ENCODE results near the gene BSN. TPM values are rescaled to one million over a fixed set of nuclear protein-coding genes. Genes with fewer than 3 reads are reported as not detected.

Gene BSN
- total RNA-seq, 1 donor from 2014 or later: 46.9 TPM

GRCh38 chr3:49706456-49707112 is 152.3 kb downstream of the BSN start:
- DNase-seq: no peak
- Mint-ChIP-seq H3K27me3 (ENCODE audit: unreplicated experiment) (peaks cover 15% of the 10 kb centered on the region), H3K9me3 (ENCODE audit: unreplicated experiment) (peaks cover 2% of the 10 kb centered on the region), H3K27ac (ENCODE audit: unreplicated experiment) (peak overlapping the region; percentile 46), H3K36me3 (ENCODE audit: unreplicated experiment) (no peaks in the 10 kb centered on the region), H3K4me3 (ENCODE audit: unreplicated experiment) (peak overlapping the region; percentile 41), H3K4me1 (ENCODE audit: low read depth, unreplicated experiment) (peaks cover 18% of the 10 kb centered on the region)
- no peak for TF ChIP-seq CTCF (IDR thresholded peaks at IDR 0.05; ENCODE audit: partially characterized antibody, unreplicated experiment)

- no peak for DNase-seq
These were observed 152.8 kb downstream of the BSN start for GRCh38 chr3:49707113-49707480.

GRCh38 chr3:49709852-49710251 is 155.6 kb downstream of the BSN start:
- no peak overlapping the region for H3K4me3 Mint-ChIP-seq (ENCODE audit: unreplicated experiment)
- H3K27me3 Mint-ChIP-seq (ENCODE audit: unreplicated experiment): peaks cover 15% of the 10 kb centered on the region
- no peak for TF ChIP-seq CTCF (IDR thresholded peaks at IDR 0.05; ENCODE audit: partially characterized antibody, unreplicated experiment)
- peak overlapping the region; percentile 6 for H3K27ac Mint-ChIP-seq (ENCODE audit: unreplicated experiment)
- H3K36me3 Mint-ChIP-seq (ENCODE audit: unreplicated experiment): no peaks in the 10 kb centered on the region
- H3K4me1 Mint-ChIP-seq (ENCODE audit: low read depth, unreplicated experiment): peaks cover 20% of the 10 kb centered on the region
- peaks cover 6% of the 10 kb centered on the region for H3K9me3 Mint-ChIP-seq (ENCODE audit: unreplicated experiment)
- DNase-seq: no peak

More at GRCh38 chr3:49707113-49707480, 152.8 kb downstream of the BSN start:
- Mint-ChIP-seq H3K4me3 (ENCODE audit: unreplicated experiment) (peak overlapping the region; percentile 41), H3K9me3 (ENCODE audit: unreplicated experiment) (peaks cover 5% of the 10 kb centered on the region), H3K27ac (ENCODE audit: unreplicated experiment) (peak overlapping the region; percentile 46), H3K27me3 (ENCODE audit: unreplicated experiment) (peaks cover 18% of the 10 kb centered on the region), H3K36me3 (ENCODE audit: unreplicated experiment) (no peaks in the 10 kb centered on the region), H3K4me1 (ENCODE audit: low read depth, unreplicated experiment) (peaks cover 18% of the 10 kb centered on the region)
- TF ChIP-seq CTCF (IDR thresholded peaks at IDR 0.05; ENCODE audit: partially characterized antibody, unreplicated experiment): no peak

- H3K4me3 Mint-ChIP-seq (ENCODE audit: unreplicated experiment): no peak overlapping the region
- no peak for DNase-seq
- no peak for TF ChIP-seq CTCF (IDR thresholded peaks at IDR 0.05; ENCODE audit: partially characterized antibody, unreplicated experiment)
- H3K9me3 Mint-ChIP-seq (ENCODE audit: unreplicated experiment): peaks cover 6% of the 10 kb centered on the region
- H3K27me3 Mint-ChIP-seq (ENCODE audit: unreplicated experiment): peaks cover 15% of the 10 kb centered on the region
- peaks cover 20% of the 10 kb centered on the region for H3K4me1 Mint-ChIP-seq (ENCODE audit: low read depth, unreplicated experiment)
- H3K36me3 Mint-ChIP-seq (ENCODE audit: unreplicated experiment): no peaks in the 10 kb centered on the region
- peak overlapping the region; percentile 11 for H3K27ac Mint-ChIP-seq (ENCODE audit: unreplicated experiment)
These were observed 157.2 kb downstream of the BSN start for GRCh38 chr3:49711489-49711888.

GRCh38 chr3:49712166-49712565 is 157.9 kb downstream of the BSN start:
- no peak overlapping the region for H3K4me3 Mint-ChIP-seq (ENCODE audit: unreplicated experiment)
- no peak for TF ChIP-seq CTCF (IDR thresholded peaks at IDR 0.05; ENCODE audit: partially characterized antibody, unreplicated experiment)
- no peak for DNase-seq
- no peak overlapping the region for H3K27ac Mint-ChIP-seq (ENCODE audit: unreplicated experiment)
- peaks cover 13% of the 10 kb centered on the region for H3K27me3 Mint-ChIP-seq (ENCODE audit: unreplicated experiment)
- peaks cover 5% of the 10 kb centered on the region for H3K9me3 Mint-ChIP-seq (ENCODE audit: unreplicated experiment)
- H3K36me3 Mint-ChIP-seq (ENCODE audit: unreplicated experiment): no peaks in the 10 kb centered on the region
- peaks cover 13% of the 10 kb centered on the region for H3K4me1 Mint-ChIP-seq (ENCODE audit: low read depth, unreplicated experiment)

Measured in glutamatergic neuron (in vitro differentiated cells).